Neural progenitor cell (in vitro differentiated cells): ENCODE measurements around the gene GPNMB. TPM values are rescaled to one million over a fixed set of nuclear protein-coding genes. Genes with fewer than 3 reads are reported as not detected.

Experiments used
- DNase-seq: peaks from one replicate; pipeline ENCODE4 v3.0.0-alpha.2; 2016; ENCODE audit warnings: low spot score
- H2AFZ ChIP-seq: fragments of 200-600 bp; sonication (generic); replicated peaks from 2 replicates; pipeline ENCODE4 v1.6.1; 2016; ENCODE audit warnings: antibody characterized with exemption
- H3F3A ChIP-seq: fragments of 200-600 bp; sonication (generic); 2 replicates; pipeline ENCODE4 v1.6.1; 2016; ENCODE audit warnings: antibody characterized with exemption, low read depth
- H3K27ac ChIP-seq: fragments of 200-600 bp; sonication (generic); 2 replicates; pipeline ENCODE4 v1.5.1; 2016; ENCODE audit warnings: mild to moderate bottlenecking
- H3K27me3 ChIP-seq: fragments of 200-600 bp; sonication (generic); 2 replicates; pipeline ENCODE4 v1.6.1; 2016; ENCODE audit warnings: mild to moderate bottlenecking, moderate library complexity
- H3K36me3 ChIP-seq: fragments of 200-600 bp; sonication (generic); 2 replicates; pipeline ENCODE4 v1.5.1; 2016
- H3K4me1 ChIP-seq: fragments of 200-600 bp; sonication (generic); 2 replicates; pipeline ENCODE4 v1.6.1; 2016; ENCODE audit warnings: mixed run types
- H3K4me2 ChIP-seq: fragments of 200-600 bp; sonication (generic); 2 replicates; pipeline ENCODE4 v1.6.1; 2016
- H3K4me3 ChIP-seq: fragments of 200-600 bp; sonication (generic); 2 replicates; pipeline ENCODE4 v1.5.1; 2016
- H3K79me2 ChIP-seq: fragments of 200-600 bp; sonication (generic); 2 replicates; pipeline ENCODE4 v1.6.1; 2016; ENCODE audit warnings: low read depth
- H3K9ac ChIP-seq: fragments of 200-600 bp; sonication (generic); 2 replicates; pipeline ENCODE4 v1.6.1; 2016
- H3K9me3 ChIP-seq: fragments of 200-600 bp; sonication (generic); 2 replicates; pipeline ENCODE4 v1.5.1; 2016; ENCODE audit warnings: low read depth
- H4K20me1 ChIP-seq: fragments of 200-600 bp; sonication (generic); 2 replicates; pipeline ENCODE4 v1.6.1; 2016; ENCODE audit warnings: low read depth
- H3K27ac Mint-ChIP-seq: 3 replicates; pipeline ENCODE4 v1.8.0; 2021; ENCODE audit warnings: mixed read lengths
- H3K27me3 Mint-ChIP-seq: 2 replicates; pipeline ENCODE4 v1.8.0; 2022; ENCODE audit warnings: low read depth, mild to moderate bottlenecking, inconsistent platforms, moderate library complexity, mixed read lengths; ENCODE audit not compliant: insufficient read depth
- H3K36me3 Mint-ChIP-seq: 3 replicates; pipeline ENCODE4 v1.8.0; 2021; ENCODE audit warnings: mixed read lengths
- H3K4me1 Mint-ChIP-seq: 3 replicates; pipeline ENCODE4 v1.8.0; 2021; ENCODE audit warnings: mixed read lengths
- H3K4me3 Mint-ChIP-seq: 3 replicates; pipeline ENCODE4 v1.8.0; 2021; ENCODE audit warnings: mild to moderate bottlenecking, moderate library complexity, mixed read lengths
- H3K9me3 Mint-ChIP-seq: 3 replicates; pipeline ENCODE4 v1.8.0; 2020; ENCODE audit warnings: mixed read lengths
- CTCF ChIP-seq: fragments of 200-600 bp; sonication (generic); IDR thresholded peaks from 2 replicates; pipeline ENCODE4 v1.5.1; 2017; ENCODE audit warnings: antibody characterized with exemption, mild to moderate bottlenecking
- EZH2 ChIP-seq: fragments of 200-600 bp; sonication (generic); IDR thresholded peaks from 2 replicates; pipeline ENCODE4 v1.6.1; 2017; ENCODE audit warnings: antibody characterized with exemption, mild to moderate bottlenecking, moderate library complexity
- EZH2phosphoT487 ChIP-seq: fragments of 200-600 bp; sonication (generic); IDR thresholded peaks from 2 replicates; pipeline ENCODE4 v1.6.1; 2017; ENCODE audit warnings: antibody characterized with exemption
- total RNA-seq: library from RNA; depleted of rRNA; stranded (reverse); fragments of >200 nt; gene quantifications from 2 replicates; pipeline ENCODE4 v1.2.3, GENCODE V29; 2015; ENCODE audit warnings: low replicate concordance

The GPNMB gene
- total RNA-seq, 1 donor from 2014 or later, result not detected

- Histone ChIP-seq H3F3A (no peaks in the 10 kb centered on the region), H2AFZ (no peak overlapping the region), H3K4me2 (no peak overlapping the region), H4K20me1 (no peaks in the 10 kb centered on the region), H3K4me3 (no peak overlapping the region), H3K9me3 (no peaks in the 10 kb centered on the region), H3K79me2 (no peaks in the 10 kb centered on the region), H3K27me3 (peaks cover 9% of the 10 kb centered on the region), H3K27ac (no peak overlapping the region), H3K9ac (no peak overlapping the region), H3K36me3 (no peaks in the 10 kb centered on the region), H3K4me1 (no peaks in the 10 kb centered on the region)
- Mint-ChIP-seq H3K9me3 (no peaks in the 10 kb centered on the region), H3K4me1 (no peaks in the 10 kb centered on the region), H3K4me3 (no peak overlapping the region), H3K36me3 (no peaks in the 10 kb centered on the region), H3K27me3 (peaks cover under 1% of the 10 kb centered on the region), H3K27ac (peak overlapping the region; percentile 18)
- TF ChIP-seq CTCF, result no peak
- no peak for DNase-seq
These were observed 3.6 kb upstream of the GPNMB start for GRCh38 chr7:23242935-23243334.

- Mint-ChIP-seq H3K9me3 (peaks cover 5% of the 10 kb centered on the region), H3K27ac (no peak overlapping the region)
- no peak overlapping the region for H3K9ac ChIP-seq
These were observed 549 bp downstream of the GPNMB start for GRCh38 chr7:23247046-23247602.

GRCh38 chr7:23247603-23248335 lies 1.2 kb downstream of the GPNMB start:
- Histone ChIP-seq H3K27me3 (peaks cover 16% of the 10 kb centered on the region), H3K79me2 (no peaks in the 10 kb centered on the region), H3K4me2 (peak overlapping the region; percentile 41), H3K9ac (no peak overlapping the region), H3K4me3 (no peak overlapping the region), H2AFZ (peak overlapping the region; percentile 70), H3F3A (no peaks in the 10 kb centered on the region), H3K27ac (no peak overlapping the region), H3K36me3 (no peaks in the 10 kb centered on the region), H4K20me1 (no peaks in the 10 kb centered on the region), H3K9me3 (peaks cover 5% of the 10 kb centered on the region), H3K4me1 (no peaks in the 10 kb centered on the region)
- no peaks in the 10 kb centered on the region for H3K4me1 Mint-ChIP-seq
- peak; percentile 9 for DNase-seq
- no peaks in the 10 kb centered on the region for H3K36me3 Mint-ChIP-seq
- H3K27ac Mint-ChIP-seq, result no peak overlapping the region
- TF ChIP-seq EZH2phosphoT487, result no peak
- TF ChIP-seq EZH2, result no peak
- no peak for TF ChIP-seq CTCF
- no peak overlapping the region for H3K4me3 Mint-ChIP-seq
- peaks cover 5% of the 10 kb centered on the region for H3K9me3 Mint-ChIP-seq
- peaks cover 3% of the 10 kb centered on the region for H3K27me3 Mint-ChIP-seq

More at GRCh38 chr7:23247046-23247602, 549 bp downstream of the GPNMB start:
- no peaks in the 10 kb centered on the region for H3F3A ChIP-seq
- no peaks in the 10 kb centered on the region for H3K36me3 ChIP-seq
- peaks cover 16% of the 10 kb centered on the region for H3K27me3 ChIP-seq
- Mint-ChIP-seq H3K36me3 (no peaks in the 10 kb centered on the region), H3K27me3 (peaks cover 3% of the 10 kb centered on the region), H3K4me3 (no peak overlapping the region), H3K4me1 (no peaks in the 10 kb centered on the region)
- H4K20me1 ChIP-seq, result no peaks in the 10 kb centered on the region
- no peak for DNase-seq
- peaks cover 5% of the 10 kb centered on the region for H3K9me3 ChIP-seq
- H3K4me2 ChIP-seq, result peak overlapping the region; percentile 41
- no peak overlapping the region for H3K4me3 ChIP-seq
- peak overlapping the region; percentile 70 for H2AFZ ChIP-seq
- no peak overlapping the region for H3K27ac ChIP-seq
- no peaks in the 10 kb centered on the region for H3K4me1 ChIP-seq
- TF ChIP-seq CTCF (no peak), EZH2 (no peak), EZH2phosphoT487 (no peak)
- no peaks in the 10 kb centered on the region for H3K79me2 ChIP-seq
